ENCODE data around the gene ZFHX3.
"Not testable (repeated sequence)": the region's sequence is repeated elsewhere in the genome, so short reads cannot be mapped to it uniquely, and the experiment has no call there.

ZFHX3 gene

DNA sequence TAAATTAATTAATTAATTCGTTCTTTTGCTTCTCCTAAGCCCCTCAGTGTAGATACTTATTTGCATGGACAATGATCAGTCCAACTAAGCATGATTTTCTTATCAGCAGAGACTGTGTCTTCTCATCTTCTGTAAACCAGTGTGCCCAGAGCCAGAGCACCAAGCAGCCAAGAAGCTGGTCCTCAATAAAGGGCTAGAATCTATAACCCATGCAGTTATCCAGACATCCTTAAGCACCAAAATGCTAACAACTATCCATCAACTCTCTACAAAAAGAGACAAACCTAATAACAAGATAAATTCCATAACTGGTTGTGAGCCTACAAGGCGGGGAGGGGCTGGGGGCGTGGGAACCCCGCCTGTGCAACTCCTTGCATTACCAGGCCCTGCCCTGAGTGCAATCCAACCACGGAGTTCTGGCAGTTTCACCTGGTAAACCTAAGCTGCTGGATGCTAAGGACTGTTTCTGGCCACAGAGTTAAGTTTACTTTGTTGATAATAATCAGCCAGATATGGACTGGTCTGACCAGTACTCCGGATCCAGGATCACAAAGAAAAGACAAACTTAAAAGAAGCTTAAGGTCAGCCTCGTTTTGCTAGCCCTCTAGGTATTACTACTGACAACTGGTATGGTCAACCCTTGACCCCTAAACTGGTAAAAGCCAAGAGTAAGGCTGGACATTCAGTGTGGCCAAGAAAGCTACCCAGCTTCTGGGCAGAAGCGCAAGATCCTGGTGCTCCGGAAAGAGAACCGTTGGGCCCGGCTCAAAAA lies 51.5 kb downstream of the ZFHX3 start:
- no peak for DNase-seq (ENCODE audit: low read depth in 2 of 2)

DNA sequence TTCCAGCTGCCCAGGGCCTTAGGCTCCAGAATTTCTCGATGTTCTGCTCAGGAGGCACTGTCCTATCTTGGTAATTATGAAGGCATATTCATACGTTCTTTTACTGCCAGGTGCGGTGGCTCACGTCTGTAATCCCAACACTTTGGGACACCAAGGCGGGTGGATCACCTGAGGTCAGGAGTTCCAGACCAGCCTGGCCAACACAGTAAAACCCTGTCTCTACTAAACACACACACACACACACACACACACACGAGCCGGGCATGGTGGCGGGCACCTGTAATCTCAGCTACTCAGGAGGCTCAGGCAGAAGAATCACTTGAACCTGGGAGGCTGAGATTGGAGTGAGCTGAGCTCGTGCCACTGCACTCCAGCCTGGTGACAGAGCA lies 52.1 kb downstream of the ZFHX3 start:
- DNase-seq (ENCODE audit: low read depth in 2 of 2), result not testable (repeated sequence)

DNA sequence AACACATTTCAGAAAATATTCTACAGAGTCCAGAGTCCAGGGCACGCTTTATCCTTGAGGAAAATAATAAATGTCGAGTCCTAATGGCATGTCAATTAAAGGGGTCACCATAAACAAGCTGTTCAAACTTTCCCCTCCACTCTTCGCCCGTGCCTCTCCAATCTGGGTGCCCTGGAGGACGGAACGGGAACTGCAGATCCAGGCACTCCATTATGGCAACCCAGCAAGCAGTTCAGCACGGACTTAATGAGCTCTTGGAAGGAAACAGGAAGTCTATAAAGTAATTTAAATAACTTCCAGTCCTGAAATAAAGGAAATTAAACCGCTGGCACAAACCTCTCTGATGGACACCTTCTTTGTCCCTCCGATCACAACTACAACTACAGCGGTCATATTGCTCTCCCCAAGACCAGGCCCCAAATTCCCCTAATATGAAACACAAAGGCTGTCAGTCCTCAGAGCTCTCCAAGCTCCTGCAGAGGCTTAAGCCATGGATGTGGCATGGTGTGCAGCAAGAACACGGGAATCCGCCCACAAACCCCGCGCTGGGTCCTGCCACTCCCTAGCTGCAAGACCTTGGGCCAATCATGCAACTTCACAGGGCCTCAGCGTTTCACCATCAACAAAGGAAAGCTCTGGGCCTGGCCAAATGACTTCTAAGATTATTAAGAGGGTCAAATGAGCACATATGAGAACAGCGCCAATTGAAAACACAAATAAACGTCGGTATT lies 52.6 kb downstream of the ZFHX3 start:
- no peak for DNase-seq (ENCODE audit: low read depth in 2 of 2)

DNA sequence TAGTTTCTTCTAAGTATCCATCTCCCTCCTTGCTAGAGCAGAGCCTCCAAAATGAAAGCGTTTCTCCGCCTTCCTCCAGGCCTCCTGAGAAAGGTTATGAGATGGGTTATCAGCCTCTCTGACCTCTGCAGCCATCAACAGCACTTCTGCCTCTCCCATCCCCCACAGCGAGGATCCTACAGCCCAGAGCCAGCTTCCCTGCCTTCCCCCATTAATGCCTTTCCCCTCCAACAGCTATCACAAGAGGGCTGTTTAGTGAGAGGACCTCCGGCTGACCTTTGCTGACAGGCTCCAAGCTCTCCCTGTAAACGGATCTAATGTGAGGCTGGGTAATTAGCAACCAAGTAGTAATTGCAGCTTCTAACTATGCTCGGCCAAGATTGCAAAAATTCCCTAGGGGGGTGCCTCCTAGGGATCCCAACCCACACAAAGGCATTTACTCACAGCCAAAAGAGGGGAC lies 55.8 kb downstream of the ZFHX3 start:
- DNase-seq (ENCODE audit: low read depth in 2 of 2), result no peak

DNA sequence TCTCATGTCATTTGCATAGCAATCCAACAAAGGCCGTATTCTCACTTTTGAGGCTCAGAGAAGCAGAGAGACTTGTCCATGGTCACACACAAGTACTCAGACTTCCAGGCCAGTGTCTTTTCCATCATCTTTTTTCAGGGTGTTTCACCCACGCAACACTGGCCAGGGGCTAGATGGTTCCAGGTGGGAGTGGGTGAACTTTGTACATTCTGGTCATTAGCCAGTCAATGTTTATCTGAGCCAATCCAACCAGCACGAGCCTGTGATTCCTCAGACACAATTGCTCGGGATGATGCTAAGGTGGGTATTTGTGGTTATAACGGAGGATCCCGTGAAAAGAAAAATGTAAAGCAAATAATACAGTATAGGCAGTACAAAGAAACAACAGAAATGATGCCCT lies 56.3 kb downstream of the ZFHX3 start:
- DNase-seq (ENCODE audit: low read depth in 2 of 2), result no peak

DNA sequence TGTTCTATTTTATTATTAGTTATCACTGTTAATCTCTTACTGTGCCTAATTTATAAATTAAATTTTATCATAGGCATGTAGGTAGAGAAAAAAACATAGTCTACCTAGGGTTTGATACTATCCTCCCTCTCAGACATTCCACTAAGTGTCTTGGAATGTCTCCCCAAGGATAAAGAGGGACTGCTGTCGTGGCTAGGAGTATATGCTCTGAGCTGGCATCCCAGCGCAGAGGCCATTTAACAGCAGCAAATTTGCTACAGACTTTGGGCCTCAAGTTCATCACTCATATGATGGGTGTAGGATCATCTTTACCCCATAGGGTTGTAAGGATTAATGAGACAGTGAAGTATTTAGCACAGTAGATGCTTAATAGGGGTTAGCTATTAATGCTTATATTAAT lies 56.7 kb downstream of the ZFHX3 start:
- DNase-seq (ENCODE audit: low read depth in 2 of 2), result no peak

DNA sequence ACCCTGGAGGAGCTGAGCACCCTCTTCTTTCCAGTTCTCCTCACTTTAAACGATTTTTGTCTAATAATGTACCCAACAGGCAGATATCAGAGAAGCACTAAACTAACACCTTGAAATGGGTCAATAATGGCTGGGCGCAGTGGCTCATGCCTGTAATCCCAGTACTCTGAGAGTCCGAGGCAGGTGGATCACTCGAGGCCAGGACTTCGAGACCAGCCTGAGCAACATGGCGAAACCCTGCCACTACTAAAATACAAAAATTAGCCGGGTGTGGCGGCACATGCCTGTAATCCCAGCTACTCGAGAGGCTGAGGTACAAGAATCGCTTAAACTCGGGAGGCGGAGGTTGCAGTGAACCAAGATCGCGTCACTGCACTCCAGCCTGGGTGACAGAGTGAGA lies 57.4 kb downstream of the ZFHX3 start:
- no peak for DNase-seq (ENCODE audit: low read depth in 2 of 2)

DNA sequence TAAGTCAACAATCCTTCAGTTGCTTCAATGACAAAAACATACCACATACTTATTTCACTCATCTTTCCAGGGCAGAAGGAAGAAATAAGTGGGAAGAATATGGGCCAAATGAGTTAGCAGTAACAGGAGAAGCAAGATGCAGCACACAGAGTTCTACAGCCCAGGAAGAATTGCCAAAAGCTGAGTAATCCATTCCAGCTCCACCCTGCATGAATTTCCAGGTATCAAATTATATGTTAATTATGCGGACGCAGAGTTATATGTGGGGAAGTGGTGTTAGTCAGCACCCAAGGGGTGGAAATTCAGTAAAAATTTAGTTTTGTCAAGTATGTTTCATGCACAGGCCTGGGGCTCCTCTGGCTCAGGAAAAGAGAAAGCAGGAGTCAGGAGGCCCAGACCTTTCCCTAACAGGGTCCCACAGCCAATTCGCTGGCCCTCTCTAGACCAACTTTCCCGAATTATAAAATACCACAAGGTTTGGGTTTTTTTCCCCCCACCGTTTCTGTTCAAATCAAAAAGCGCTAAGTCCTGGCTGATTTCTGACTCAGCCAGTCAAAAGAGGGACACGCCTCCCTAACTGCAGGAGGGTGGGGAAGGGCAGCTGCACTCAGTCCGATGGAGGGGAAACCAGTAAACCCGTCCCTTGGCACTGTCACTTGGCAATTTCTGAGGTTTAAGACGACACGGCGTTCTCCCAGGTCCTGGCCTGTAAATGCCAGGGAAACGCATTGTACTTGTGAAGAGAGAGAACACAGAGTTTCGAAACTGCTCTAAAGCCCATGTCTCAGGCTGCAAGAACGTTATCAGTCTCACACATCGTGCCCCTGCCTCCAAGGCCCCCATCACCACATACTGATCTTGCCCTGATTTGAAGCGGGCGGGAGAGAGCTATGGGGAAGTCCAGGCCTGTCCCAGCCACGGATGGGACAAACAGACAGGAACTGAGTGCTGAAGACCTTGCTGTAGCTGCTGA lies 58.1 kb downstream of the ZFHX3 start:
- no peak for DNase-seq (ENCODE audit: low read depth in 2 of 2)

DNA sequence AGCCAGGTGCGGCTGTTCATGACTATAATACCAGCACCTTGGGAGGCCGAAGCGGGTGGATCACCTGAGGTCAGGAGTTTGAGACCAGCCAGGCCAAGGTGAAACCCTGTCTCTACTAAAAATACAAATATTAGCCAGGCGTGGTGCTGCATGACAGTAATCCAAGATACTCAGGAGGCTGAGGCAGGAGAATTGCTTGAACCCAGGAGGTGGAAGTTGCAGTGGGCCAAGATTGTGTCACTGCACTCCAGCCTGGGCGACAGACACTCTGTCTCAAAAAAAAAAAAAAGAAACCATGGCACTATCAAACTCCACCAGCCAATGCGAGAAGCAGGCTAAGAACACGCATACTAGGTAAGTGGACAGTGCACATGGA lies 58.7 kb downstream of the ZFHX3 start:
- DNase-seq (ENCODE audit: low read depth in 2 of 2), result not testable (repeated sequence)

DNA sequence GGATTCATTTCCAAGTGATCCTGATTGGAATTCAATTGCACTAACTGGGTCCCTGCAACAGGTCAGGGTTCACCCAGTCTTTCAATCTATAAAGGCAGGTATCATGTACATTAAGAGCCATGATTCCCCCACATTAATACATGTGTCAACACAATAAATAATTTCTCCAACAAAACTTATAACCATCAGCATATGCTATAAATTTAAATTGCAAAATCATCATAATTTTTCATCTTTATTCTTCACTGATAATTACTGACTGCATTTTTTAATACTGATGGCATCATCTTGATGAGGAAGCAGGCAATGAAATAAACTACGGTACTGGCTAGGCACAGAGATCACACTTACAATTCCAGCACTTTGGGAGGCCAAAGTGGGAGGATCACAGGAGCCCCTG lies 59.4 kb downstream of the ZFHX3 start:
- no peak for DNase-seq (ENCODE audit: low read depth in 2 of 2)

DNA sequence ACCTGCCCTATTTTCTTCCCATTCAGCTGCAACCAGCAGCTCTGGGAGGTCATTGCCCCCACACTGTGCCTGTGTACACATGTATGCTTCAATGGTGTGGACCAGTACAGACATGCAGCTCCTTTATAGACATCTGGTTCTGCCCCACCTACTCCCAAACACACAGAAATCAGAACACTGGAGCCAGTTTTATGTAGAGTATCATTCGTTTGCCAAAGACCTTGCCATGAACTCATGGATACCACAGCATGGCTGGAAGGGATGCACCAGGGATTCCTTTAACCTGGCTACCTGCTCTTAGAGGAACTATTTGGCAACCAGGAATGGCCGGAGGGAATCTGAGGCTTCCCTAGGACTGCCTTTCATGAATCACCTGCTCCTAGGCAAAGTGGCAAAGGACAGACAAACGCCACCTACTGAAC lies 60.4 kb downstream of the ZFHX3 start:
- no peak for DNase-seq (ENCODE audit: low read depth in 2 of 2)

DNA sequence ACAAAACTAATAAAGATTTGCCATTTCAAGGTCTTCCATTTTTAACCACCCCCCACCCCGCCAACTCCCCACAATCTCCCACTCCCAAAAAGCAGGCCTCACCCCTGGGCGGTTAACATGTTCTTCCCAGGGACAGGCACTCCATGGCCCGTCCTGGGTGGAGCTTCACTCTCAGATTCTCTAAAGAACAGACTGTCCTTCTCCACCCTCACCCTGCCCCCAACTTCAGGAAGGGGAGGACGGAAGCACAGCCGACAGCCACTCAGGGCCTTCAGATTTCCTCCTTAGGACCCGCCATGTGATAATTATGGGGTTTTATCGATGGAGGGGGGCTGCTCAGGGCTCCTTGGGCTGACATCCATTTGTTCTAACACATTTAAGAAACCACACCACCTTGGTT lies 61.9 kb downstream of the ZFHX3 start:
- no peak for DNase-seq (ENCODE audit: low read depth in 2 of 2)

DNA sequence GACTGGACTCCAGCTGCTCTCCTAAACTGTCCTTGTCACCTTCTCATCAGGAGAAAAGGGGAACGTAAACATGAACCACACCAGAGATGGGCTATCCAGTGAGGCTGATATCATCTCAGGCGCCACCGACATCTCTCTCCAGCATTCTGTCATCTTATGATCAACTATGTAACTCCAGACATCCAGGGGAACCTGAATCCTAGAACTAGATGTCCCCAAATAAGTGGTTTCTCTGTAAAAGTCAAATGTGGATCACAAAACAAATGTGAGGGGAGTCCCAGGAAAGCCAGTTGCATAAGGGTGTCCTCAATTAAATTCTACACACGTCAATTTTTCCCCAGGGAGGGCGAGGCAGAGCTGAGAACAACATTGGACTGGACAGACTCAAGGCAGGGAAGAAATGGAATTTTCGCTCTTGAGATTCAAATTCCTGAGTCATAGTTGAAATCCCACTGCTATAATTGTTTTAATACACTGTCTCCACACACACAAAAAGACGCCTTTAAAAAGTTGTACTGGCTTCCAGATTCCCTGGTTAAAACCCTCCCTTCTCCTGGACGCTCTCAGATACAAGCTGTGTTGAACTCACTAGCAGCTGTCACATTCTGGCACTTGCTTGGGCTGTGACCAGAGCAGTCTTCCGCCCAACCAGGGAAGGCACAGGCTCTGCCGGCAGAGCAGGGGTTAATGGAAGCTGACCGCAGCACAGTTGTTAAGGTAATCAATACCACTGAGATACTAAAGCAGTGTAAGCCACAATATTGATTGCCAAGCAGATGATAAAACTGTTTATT lies 62.6 kb downstream of the ZFHX3 start:
- DNase-seq (ENCODE audit: low read depth in 2 of 2), result no peak

DNA sequence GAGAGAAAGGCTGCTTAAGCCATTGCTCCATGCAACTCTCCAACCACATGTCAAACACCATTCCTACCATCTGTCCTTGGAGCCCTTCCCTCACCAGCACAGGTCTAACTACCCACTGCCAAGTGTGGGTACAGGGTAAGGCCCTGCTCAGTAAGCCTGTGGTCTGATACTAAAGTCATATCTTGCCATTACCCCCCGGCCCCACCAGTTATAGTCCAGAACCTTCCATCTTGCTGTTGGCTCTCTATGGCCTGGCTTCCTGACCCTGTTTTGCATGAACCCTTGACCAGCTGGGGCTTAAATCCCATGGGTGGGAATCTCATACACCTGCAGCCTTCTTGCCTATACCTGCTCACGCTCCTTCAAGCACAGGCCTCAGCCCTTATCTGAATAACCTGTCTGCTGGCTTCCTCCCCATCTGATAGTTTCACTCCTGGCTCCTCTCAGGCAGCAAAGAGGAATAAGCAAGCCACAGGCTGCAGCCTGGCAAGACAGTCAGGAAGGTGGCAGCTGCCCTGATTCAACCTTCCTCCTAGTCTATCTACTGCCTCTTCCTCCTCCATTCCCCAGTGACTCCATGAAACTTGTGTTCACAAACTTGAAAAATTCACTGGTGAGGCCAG lies 64.1 kb downstream of the ZFHX3 start:
- no peak for DNase-seq (ENCODE audit: low read depth in 2 of 2)

DNA sequence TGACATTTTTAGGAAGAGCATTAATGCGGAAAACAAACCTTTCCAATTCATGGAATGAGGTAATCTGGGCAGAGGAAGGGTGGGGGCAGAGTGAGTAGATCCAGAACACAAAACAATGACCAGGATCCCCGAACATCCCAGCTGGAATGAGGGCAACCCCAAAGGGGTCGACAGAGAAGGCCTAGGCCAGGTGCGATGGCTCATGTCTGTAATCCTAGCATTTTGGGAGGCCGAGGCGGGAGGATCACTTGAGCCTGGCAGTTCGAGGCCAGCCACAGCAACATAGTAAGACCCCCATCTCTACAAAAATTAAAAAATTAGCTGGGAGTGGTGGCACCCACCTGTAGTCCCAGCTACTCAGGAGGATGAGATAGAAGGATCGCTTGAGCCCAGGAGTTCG lies 64.7 kb downstream of the ZFHX3 start:
- DNase-seq (ENCODE audit: low read depth in 2 of 2), result no peak

DNA sequence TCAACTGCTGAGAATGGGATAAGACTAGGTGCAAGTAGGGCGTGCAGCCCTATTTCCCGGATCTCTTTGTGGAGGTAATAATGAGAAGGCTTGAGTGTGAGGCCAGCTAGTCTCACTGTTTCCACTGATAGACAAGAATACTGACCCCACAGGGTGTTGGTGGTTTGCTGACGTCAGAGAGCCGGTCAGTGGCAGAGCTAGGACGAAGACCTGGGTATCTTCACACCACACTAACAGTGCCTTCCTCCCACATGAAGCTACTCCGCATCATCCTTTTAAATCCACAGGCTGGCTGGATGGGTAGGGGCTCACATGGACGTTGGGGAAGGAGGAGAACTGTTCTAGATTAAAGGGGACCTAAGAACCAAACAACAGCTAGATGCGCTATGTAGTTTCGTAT lies 68.0 kb downstream of the ZFHX3 start:
- no peak for DNase-seq (ENCODE audit: low read depth in 2 of 2)

DNA sequence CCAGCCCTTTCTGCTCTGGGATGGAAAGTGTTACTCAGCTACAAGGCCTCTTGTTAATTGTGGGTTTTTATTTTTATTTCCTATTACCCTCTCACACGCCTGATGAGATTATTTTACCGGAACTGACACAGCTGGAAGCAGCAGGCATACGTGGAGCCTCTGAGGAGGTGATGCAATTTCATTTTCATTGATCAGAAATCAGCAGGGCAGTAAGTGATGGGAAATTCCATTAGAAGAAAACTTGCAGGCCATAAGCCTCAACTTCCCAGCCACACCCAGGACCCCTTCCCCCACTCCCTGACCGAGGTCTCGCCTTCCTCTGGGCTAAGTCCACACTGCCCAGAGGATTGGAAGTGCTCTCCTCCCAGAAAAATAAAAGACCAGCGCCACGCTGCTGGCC lies 69.7 kb downstream of the ZFHX3 start:
- no peak for DNase-seq (ENCODE audit: low read depth in 2 of 2)

DNA sequence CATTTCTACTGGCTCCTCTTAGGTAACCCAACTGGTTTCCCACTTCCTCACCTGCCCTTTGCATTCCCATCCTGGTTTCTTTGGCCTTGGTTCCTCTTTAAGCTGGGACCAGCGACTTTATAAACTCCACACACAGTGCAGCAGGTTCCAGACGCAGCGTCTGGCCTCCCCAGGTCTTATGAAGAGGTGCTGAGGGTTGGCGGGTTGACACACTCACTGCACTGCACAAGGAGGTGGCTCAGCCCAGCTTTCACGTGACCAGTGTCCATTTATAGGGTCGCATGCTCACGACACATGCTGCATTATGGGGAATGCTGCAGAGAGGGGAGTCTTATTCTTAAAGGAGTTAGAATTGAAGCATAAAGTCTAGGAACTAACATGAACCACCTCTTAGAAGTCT lies 70.8 kb downstream of the ZFHX3 start:
- DNase-seq (ENCODE audit: low read depth in 2 of 2), result no peak

DNA sequence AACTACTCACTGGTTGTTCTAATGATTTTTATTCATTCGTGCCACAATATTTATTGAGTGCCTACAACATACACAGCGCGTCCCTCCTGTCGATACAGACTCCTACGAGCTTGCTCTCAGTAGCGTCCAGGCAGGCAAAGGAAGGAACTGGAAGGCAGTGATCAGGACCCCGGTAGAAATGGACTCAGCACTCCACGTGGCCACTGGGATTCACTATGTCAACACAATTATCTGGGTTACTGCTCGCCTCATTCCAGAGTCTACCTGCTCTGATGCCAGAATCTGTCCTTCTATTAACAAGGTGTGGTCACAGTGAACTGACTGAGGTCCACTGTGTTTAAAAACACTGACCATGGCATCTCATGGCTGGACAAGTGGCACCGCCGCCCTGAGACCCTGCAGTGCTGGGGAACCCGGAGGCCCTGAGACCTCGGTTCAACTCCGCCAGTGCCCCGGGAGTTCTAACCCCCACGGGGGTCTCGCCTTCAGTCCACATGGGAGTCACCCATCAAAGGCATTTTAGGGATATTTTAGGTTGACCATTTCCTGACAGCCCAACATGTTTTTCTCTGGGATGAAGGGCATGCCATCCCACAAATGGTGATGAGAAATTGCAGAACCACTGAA lies 71.4 kb downstream of the ZFHX3 start:
- no peak for DNase-seq (ENCODE audit: low read depth in 2 of 2)

DNA sequence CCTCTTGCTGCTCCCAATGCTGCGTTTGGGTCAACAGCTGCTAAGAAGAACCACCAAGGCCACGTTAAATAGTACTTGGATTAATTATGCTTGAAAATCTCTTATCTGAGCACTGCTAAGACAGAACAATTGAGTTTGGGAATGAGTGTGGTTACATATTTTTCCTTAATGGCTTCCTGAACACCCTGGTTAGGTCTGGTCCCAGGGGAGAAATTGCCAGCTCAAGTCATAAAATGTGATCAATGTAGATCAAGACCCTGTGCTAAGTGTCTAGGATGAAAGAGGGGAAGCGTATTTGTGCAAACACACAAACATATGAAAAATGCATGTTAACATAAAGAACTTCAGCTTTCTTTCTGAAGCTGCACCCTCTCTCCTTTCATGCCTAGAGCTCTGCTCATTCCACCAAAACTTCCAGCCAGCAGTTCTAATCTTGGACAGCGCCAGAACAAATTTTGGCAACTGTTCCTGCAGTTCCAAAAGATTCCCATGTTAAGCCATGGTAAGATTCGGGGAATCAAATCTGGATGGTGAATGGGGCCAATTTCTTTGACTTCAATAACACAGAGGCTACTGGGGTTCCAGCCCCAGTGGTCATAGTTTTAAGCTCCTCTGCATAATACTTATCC lies 72.0 kb downstream of the ZFHX3 start:
- no peak for DNase-seq (ENCODE audit: low read depth in 2 of 2)
